Natural killer cell (primary cell): ENCODE measurements around the gene SPRYD3. TPM values are rescaled to one million over a fixed set of nuclear protein-coding genes. Genes with fewer than 3 reads are reported as not detected.

Source experiments
- ATAC-seq, 3 donors: fragments of 150-1000 bp in 2 of 3; fragments of 200-7000 bp in 1 of 3; cut with Tn5 transposase; 1 replicate in 1 of 3; 2 replicates in 2 of 3; pipeline ENCODE4 v1.10.0; 2021; ENCODE audit warnings: mild to moderate bottlenecking in 2 of 3, moderate library complexity in 2 of 3
- DNase-seq, 2 donors: peaks; one replicate each; pipeline versions ENCODE4 v3.0.0 to v3.0.0-alpha.2; 2013 to 2021; ENCODE audit warnings: mixed read lengths in 1 of 2
- H3K27ac ChIP-seq: one replicate; pipeline ENCODE4 v1.5.1; 2013; ENCODE audit warnings: mild to moderate bottlenecking, low read length
- H3K27me3 ChIP-seq: one replicate; pipeline ENCODE4 v1.6.1; 2013; ENCODE audit warnings: low read length; ENCODE audit not compliant: control insufficient read depth, insufficient read depth
- H3K36me3 ChIP-seq: one replicate; pipeline ENCODE4 v1.6.1; 2013; ENCODE audit warnings: low read length; ENCODE audit not compliant: control insufficient read depth, insufficient read depth
- H3K4me1 ChIP-seq: one replicate; pipeline ENCODE4 v1.6.1; 2013; ENCODE audit warnings: low read length; ENCODE audit not compliant: control insufficient read depth, insufficient read depth
- H3K4me3 ChIP-seq: one replicate; pipeline ENCODE4 v1.5.1; 2013; ENCODE audit warnings: low read length
- H3K9me3 ChIP-seq: one replicate; pipeline ENCODE4 v1.6.1; 2013; ENCODE audit warnings: low read length; ENCODE audit not compliant: control insufficient read depth, insufficient read depth
- H3K27ac Mint-ChIP-seq, 2 donors: one replicate each; pipeline ENCODE4 v1.8.0; 2022; ENCODE audit warnings: mild to moderate bottlenecking in 2 of 2, mixed read lengths in 2 of 2, moderate library complexity in 1 of 2
- H3K27me3 Mint-ChIP-seq, 2 donors: one replicate each; pipeline ENCODE4 v1.8.0; 2022; ENCODE audit warnings: low read depth in 2 of 2, mixed read lengths in 2 of 2
- H3K36me3 Mint-ChIP-seq: one replicate; pipeline ENCODE4 v1.8.0; 2022; ENCODE audit warnings: mixed read lengths
- H3K4me1 Mint-ChIP-seq, 2 donors: one replicate each; pipeline ENCODE4 v1.8.0; 2022; ENCODE audit warnings: mixed read lengths in 2 of 2
- H3K4me3 Mint-ChIP-seq: one replicate; pipeline ENCODE4 v1.8.0; 2022; ENCODE audit warnings: mild to moderate bottlenecking, moderate library complexity, mixed read lengths
- H3K9me3 Mint-ChIP-seq, 2 donors: one replicate each; pipeline ENCODE4 v1.8.0; 2022; ENCODE audit warnings: mixed read lengths in 2 of 2
- WGBS: methylation state at CpG from one replicate; pipeline ENCODE4 v1.1.7; 2013; ENCODE audit warnings: missing lambda C conversion rate; ENCODE audit not compliant: insufficient coverage; 5-methylcytosine and 5-hydroxymethylcytosine counted together
- intact Hi-C: fragments of 100-400 bp; cut with micrococcal nuclease; formaldehyde crosslinking; loops from one replicate; pipeline ENCODE4 v1.14.2; 2022
- total RNA-seq, 4 donors: library from RNA; stranded (reverse); fragments of 120-200 nt in 1 of 4; gene quantifications; one replicate each; pipeline versions ENCODE4 v1.2.3 to v1.2.4, GENCODE V29; 2013 to 2022
- TF ChIP-seq, protein P1 (sequence below): fragments of 200-600 bp; IDR thresholded peaks from one replicate; pipeline ENCODE4 v1.8.0; 2022; ENCODE audit warnings: antibody characterized with exemption

The SPRYD3 gene
- total RNA-seq, 3 donors from 2014 or later (not counting 1 experiment from before 2014, with no cell fraction given), result 32.6 to 48.0 (median 42.6) TPM

DNA sequence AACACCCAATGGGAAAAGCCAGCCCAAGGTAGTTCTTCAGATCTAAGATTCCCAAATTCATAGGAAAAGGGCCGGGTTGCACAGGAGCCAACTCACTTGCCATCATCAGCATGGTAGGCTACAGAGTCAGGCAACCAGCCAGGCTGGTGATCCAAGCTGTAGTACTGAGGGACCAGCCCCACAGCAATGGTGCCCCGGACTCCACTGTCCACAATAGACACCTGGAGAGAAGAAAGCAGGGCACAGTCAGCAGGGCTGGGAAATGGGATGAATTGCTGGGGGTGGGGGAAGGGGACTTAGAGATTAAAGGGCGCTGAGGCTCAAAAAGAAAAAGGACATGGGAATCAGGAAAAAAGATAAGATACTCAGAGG, 4.2 kb downstream of the SPRYD3 start:
- H3K4me3 Mint-ChIP-seq, result no peak overlapping the region
- TF ChIP-seq, protein P1, sequence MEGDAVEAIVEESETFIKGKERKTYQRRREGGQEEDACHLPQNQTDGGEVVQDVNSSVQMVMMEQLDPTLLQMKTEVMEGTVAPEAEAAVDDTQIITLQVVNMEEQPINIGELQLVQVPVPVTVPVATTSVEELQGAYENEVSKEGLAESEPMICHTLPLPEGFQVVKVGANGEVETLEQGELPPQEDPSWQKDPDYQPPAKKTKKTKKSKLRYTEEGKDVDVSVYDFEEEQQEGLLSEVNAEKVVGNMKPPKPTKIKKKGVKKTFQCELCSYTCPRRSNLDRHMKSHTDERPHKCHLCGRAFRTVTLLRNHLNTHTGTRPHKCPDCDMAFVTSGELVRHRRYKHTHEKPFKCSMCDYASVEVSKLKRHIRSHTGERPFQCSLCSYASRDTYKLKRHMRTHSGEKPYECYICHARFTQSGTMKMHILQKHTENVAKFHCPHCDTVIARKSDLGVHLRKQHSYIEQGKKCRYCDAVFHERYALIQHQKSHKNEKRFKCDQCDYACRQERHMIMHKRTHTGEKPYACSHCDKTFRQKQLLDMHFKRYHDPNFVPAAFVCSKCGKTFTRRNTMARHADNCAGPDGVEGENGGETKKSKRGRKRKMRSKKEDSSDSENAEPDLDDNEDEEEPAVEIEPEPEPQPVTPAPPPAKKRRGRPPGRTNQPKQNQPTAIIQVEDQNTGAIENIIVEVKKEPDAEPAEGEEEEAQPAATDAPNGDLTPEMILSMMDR, result no peak
- WGBS, result 96% methylated on average over 3 of the region's 3 CpGs
- H3K9me3 Mint-ChIP-seq, result no peaks in the 10 kb centered on the region
- H3K27ac Mint-ChIP-seq, result no peak overlapping the region
- H3K4me1 ChIP-seq, result peaks cover 30% of the 10 kb centered on the region
- peaks cover 52 to 60% of the 10 kb centered on the region in 2 donors for H3K4me1 Mint-ChIP-seq
- no peaks in the 10 kb centered on the region for H3K9me3 ChIP-seq
- DNase-seq (no peak), ATAC-seq (no peak)
- no peak overlapping the region for H3K4me3 ChIP-seq
- H3K27me3 ChIP-seq, result no peaks in the 10 kb centered on the region
- no peaks in the 10 kb centered on the region for H3K27me3 Mint-ChIP-seq
- peaks cover 58% of the 10 kb centered on the region for H3K36me3 ChIP-seq
- intact Hi-C loops, result no loop called here
- H3K27ac ChIP-seq, result no peak overlapping the region
- H3K36me3 Mint-ChIP-seq, result peaks cover 7% of the 10 kb centered on the region

DNA sequence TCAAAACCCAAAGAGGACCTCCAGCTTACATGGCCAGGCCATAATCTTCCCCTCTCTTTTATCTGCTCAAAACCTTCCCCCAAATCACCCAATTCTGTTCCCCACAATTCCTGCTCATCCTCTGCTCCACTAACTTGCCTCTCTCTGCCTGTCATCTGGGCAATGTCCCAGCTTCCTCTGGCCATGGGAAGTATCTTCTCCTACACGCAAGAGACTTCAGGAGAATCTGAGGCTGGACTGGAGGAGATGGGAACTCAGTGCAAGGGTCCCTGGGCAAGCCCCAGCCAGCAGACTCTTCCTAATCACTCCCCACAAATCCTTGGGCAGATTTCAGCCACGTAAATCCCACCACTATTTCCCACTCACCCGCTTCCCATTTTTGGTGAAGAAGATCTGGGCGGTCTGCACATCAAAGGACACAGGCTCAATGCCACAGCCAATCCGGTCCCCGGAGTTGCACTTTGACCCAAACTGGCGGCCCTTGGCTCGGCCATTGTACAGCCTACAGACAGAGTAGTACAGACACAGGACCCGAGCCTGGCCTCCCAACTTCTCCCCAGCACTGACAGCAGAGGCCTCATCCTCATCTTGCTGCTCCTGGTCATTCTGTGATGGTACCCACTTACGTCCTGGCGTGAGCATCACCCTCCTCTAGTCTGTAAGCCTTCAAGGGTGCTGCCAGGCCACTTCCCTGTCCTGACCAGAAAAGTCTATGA, 4.7 kb downstream of the SPRYD3 start:
- peaks cover 7% of the 10 kb centered on the region for H3K36me3 Mint-ChIP-seq

DNA sequence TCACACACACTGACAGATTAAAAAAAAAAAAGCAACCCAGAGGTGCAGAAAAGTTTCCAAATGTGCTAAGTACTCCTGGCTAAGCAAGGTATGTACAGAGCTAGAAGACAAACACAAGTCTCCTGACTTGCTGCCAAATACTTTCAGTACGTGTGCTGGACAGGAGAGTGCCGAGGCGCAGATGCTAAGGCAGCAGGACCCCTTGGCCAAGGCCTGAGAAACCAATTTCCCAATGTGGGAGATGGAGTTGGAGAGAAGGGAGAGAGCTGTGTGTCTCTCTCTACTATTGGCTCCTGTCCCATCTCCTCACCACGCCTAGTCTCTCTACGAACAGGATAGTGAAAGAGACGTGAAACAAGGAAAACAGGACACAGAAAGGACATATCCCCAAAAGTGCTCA, 5.3 kb downstream of the SPRYD3 start:
- H3K4me1 ChIP-seq, result peaks cover 25% of the 10 kb centered on the region
- peaks cover 41 to 49% of the 10 kb centered on the region in 2 donors for H3K4me1 Mint-ChIP-seq
- H3K4me3 Mint-ChIP-seq, result no peak overlapping the region

More for the DNA sequence above, 4.7 kb downstream of the SPRYD3 start:
- TF ChIP-seq, protein P1, result no peak
- Histone ChIP-seq H3K9me3 (no peaks in the 10 kb centered on the region), H3K4me1 (peaks cover 26% of the 10 kb centered on the region), H3K36me3 (peaks cover 58% of the 10 kb centered on the region), H3K27me3 (no peaks in the 10 kb centered on the region), H3K4me3 (no peak overlapping the region), H3K27ac (no peak overlapping the region)
- H3K4me1 Mint-ChIP-seq, result peaks cover 47 to 54% of the 10 kb centered on the region in 2 donors
- DNase-seq (no peak), ATAC-seq (no peak)
- no peaks in the 10 kb centered on the region for H3K9me3 Mint-ChIP-seq
- H3K27me3 Mint-ChIP-seq, result no peaks in the 10 kb centered on the region
- H3K27ac Mint-ChIP-seq, result no peak overlapping the region
- intact Hi-C loops, result no loop called here
- WGBS, result 96% methylated on average over 11 of the region's 11 CpGs
- no peak overlapping the region for H3K4me3 Mint-ChIP-seq

More for the DNA sequence above, 5.3 kb downstream of the SPRYD3 start:
- Histone ChIP-seq H3K9me3 (no peaks in the 10 kb centered on the region), H3K27ac (no peak overlapping the region), H3K36me3 (peaks cover 58% of the 10 kb centered on the region), H3K4me3 (no peak overlapping the region), H3K27me3 (no peaks in the 10 kb centered on the region)
- intact Hi-C loops, result no loop called here
- DNase-seq (no peak), ATAC-seq (no peak)
- Mint-ChIP-seq H3K36me3 (peaks cover 7% of the 10 kb centered on the region), H3K9me3 (no peaks in the 10 kb centered on the region), H3K27me3 (no peaks in the 10 kb centered on the region), H3K27ac (no peak overlapping the region)
- TF ChIP-seq, protein P1, result no peak
- 98% methylated on average over 6 of the region's 6 CpGs for WGBS
